ENCODE measurements around the gene LPAR2. TPM values are rescaled to one million over a fixed set of nuclear protein-coding genes. Genes with fewer than 3 reads are reported as not detected.

The LPAR2 gene
- total RNA-seq = 2.3 and 2.7 TPM in 2 replicates

DNA sequence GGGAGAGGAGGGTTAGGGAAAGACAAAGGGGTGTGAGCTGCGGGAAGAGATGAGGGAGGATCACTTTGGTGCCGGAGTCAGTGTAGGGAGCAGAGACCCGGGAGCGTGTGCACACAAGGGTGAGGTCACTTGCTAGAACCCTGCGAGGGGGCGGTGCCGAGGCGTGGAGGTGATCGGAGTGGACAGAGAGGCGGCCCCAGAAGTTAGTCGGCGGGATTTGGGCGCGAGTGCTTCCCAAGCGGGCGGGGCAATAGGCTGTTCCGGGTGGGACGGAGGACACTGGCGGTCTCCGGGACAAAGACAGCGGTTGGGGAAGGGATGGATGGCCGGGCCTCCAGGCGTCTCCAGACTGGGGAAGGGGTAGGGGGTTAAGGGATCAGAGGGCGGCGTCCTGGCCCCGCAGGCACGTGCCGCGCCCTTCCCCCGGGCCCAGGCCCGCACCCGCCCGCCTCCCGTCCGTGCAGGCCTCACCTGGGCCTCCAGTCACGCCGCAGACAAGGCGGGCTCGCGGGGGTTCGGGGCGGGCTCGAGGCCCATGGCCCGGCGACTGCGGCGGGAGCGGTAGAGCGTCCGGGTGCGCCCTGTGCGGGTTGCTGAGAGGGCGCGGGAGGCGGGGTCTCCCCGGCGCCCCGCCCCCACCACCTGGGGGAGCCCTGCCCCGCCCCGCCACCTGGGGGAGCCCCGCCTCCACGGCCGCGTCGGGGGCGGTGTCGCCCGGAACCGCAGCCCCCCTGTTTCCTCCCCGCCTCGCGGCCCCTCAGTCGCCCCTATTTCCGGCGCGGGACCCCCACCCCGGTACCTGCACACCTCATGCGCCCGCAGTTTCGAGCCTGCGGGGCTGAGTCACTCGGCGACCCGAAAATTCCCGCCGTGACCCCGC lies at the start of gene LPAR2:
Gene LPAR2 (minus strand): TSS at position 600 of the 880 bp plus-strand sequence. CDS start 945 bp downstream, outside the sequence.

DNA sequence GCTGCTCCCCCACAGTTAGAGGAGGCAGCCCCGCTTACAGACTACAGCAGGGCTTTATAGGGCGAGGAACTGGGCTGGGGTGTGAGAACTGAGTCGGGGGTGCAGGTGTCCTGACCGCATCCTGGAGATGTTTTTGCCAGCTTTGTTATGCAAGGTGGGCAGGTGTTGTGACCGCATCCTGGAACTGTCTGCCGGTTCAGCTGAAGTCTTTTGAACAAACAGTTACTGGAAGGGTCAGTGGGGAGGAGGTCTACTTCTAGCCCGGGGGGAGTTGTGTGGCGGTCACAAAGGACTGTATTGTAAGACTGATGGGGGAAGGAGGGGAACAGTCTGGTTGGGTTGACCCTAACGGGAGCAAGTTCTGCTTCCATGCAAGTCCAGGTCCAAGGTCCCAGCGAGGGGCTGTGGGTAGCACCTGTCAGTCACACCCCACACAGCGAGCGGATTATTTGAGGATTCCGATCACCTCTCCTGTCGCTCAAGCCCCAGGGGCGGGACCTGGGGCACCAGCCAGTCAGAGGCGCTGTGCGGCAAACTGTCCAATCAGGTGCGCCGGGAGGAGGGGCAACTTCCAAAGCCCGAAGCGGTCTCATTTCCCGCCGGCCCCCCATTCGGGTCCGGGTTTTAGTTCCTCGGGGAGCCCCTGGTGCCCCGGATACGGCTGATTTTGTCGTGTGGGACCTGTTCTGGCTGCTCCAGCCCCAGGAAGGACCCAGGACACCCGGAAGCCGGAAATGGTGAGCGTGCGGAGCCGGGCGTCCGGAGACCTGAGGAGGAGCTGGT lies 40.4 kb upstream of the LPAR2 start, which contains the start of gene ZNF101:
Gene ZNF101 (plus strand): TSS at position 610 of the 783 bp plus-strand sequence. CDS start 125 bp downstream, at position 735.

DNA sequence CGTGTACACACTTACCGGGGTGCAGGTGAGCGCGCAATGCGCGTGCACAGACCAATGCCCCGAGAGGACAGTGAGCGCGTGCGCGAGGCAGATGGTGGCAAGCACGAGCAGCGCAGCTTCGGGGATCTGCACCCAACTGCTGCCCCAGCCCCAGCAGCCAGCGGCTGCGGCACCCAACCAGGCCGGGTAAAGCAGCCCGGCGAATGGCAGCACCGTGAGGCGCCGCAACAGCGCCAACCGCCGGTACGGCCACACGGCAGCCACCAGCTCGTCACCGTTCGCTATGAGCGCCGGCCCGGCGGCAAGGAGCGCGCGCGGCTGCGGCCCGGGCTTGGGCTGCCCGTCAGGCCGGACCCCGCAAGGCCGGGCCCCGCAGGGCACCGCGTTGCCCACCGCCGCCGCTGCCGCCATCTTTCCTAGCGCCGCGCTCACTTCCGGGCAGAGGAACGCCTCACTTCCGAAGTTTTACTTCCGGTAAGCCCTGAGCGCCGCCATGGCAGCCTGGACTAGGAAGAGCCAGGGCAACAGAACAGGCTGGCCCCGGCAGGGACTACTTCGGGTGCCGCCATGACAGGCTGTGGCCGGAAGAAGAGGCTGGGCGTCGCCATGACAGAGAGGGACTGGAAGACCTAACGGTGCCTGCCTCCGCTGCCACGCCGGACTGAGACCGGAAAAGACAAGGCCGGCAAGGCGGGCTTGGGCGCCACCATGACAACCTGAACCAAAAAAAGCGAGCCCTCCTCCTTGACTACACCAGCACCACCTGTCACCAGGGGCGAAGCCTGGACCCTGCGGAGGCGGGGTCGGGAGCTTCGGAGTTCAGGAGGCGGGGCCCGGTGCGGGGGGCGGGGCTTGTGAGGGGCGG lies 35.5 kb upstream of the LPAR2 start, which contains the start of gene ATP13A1:
Gene ATP13A1 (minus strand): TSS at position 421 of the 865 bp plus-strand sequence. CDS start 10 bp downstream, at position 411.

DNA sequence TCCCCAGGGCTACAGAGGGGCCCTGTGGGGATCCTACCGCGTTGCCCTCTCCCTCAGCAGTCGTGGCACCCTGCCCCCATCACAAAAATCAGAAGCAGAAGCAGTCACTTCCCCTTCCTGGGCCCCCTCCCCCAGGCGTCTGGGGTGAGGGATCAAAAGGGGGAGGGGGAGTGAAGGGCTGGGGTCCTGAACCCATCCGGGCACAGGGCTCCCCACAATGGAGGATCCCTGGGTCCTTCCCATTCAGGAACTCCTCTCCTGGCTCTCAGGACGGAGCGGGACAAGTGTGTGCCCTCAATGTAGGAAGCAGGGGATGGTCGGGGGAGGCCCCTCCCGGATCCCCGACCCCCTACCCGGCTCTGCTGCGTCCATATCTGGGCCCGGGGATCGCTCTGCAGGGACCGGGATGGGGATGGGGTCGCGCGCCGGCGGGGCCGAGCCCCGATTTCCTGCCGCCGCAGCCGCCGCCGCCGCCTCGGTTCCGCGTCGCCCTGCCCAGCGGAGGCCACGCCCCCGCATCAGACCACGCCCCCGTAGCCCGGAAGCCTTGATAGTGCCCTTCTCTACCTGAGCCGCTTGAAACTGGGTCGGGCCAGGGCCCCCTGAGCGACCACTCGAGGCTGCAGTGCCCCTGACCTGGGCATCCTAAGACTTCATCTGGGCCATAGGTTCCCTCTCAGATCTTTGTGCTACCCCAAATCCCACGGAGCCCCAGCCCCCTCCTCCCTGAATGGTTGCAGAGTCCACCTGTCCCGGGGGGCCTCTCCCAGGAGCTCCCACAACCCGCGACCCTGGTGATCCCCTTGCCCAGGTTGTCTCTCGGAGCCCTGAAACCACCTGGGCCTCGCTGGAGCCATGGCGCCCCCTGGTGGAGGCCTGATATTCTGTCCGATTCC lies 15.4 kb upstream of the LPAR2 start, which contains the start of gene GMIP:
Gene GMIP (minus strand): TSS at position 500 of the 896 bp plus-strand sequence. CDS start 128 bp downstream, at position 372.

DNA sequence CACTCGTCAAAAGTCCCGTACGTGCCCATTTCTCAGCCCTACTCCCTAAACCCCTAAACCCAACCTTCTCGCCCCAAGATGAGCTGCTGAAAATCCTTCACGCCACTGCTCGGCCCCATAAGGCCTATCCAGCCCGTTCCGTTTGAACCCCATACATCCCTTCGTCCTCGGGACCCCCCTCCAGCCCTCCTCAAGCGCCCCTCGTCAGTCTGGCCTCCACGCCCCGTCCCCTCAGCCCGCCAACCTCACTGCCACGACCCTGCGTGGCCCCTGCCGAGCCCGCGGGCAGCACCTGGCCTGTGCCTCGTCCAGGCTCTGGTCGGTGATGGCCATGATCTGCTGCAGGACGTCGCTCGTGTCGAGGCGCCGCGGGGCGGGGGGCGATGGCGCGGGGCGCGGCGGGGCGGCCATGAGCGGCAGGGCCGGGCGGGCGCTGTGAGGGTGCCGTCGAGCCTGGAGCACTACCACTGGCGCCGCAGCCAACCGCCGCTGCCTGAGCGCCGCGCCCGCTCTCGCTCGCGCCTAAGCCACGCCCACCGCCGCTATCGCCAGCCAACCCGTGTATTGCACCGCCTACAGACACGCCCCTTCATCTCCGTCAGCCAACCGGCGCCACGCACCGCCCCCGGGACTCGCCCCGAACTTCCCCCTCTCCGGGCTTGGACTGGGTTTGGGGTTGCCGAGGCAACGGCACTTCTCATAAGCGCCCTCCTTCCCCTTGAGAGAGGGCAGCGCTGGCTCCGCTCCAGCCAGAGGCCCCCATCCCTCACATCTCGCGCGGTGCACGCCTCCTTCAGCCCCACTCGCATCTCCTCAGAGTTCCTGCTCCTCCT lies 9.6 kb downstream of the LPAR2 start, which contains the start of gene PBX4:
Gene PBX4 (minus strand): TSS at position 469 of the 833 bp plus-strand sequence. CDS start 58 bp downstream, at position 411.

Other genes with a start within 250 kb of the LPAR2 start
- 47.9 and 51.9 TPM in 2 replicates for gene GATAD2A, start 222.5 kb downstream of the LPAR2 start, total RNA-seq
- 0.35 and 0.86 TPM in 2 replicates for gene TSSK6, start 112.7 kb downstream of the LPAR2 start, total RNA-seq
- gene NDUFA13, start 112.0 kb downstream of the LPAR2 start, total RNA-seq = 17.5 and 174 TPM in 2 replicates
- gene YJEFN3, start 99.3 kb downstream of the LPAR2 start, total RNA-seq = 0.58 and 3.2 TPM in 2 replicates
- gene CILP2, start 90.0 kb downstream of the LPAR2 start, total RNA-seq = 0.89 and 2.0 TPM in 2 replicates
- 1.4 TPM in 1 of 2 replicates, not detected in the other for gene PBX4, start 9.5 kb downstream of the LPAR2 start, total RNA-seq
- 25.7 and 46.7 TPM in 2 replicates for gene GMIP, start 15.4 kb upstream of the LPAR2 start, total RNA-seq
- gene ATP13A1, start 35.5 kb upstream of the LPAR2 start, total RNA-seq = 41.8 and 124 TPM in 2 replicates
- 2.8 and 3.2 TPM in 2 replicates for gene ZNF101, start 40.6 kb upstream of the LPAR2 start, total RNA-seq
- gene ZNF14, start 104.9 kb upstream of the LPAR2 start, total RNA-seq = 3.4 and 4.0 TPM in 2 replicates
- gene ZNF506, start 193.5 kb upstream of the LPAR2 start, total RNA-seq = 16.4 and 17.9 TPM in 2 replicates
- gene ZNF253, start 237.7 kb upstream of the LPAR2 start, total RNA-seq = 1.8 and 2.3 TPM in 2 replicates

All from myometrial cell (primary cell).